ENCODE data around the gene SLC7A10. TPM values are rescaled to one million over a fixed set of nuclear protein-coding genes. Genes with fewer than 3 reads are reported as not detected.

The SLC7A10 gene
- total and polyA plus RNA-seq, 4 donors: 0.63 TPM; not detected in 3

DNA sequence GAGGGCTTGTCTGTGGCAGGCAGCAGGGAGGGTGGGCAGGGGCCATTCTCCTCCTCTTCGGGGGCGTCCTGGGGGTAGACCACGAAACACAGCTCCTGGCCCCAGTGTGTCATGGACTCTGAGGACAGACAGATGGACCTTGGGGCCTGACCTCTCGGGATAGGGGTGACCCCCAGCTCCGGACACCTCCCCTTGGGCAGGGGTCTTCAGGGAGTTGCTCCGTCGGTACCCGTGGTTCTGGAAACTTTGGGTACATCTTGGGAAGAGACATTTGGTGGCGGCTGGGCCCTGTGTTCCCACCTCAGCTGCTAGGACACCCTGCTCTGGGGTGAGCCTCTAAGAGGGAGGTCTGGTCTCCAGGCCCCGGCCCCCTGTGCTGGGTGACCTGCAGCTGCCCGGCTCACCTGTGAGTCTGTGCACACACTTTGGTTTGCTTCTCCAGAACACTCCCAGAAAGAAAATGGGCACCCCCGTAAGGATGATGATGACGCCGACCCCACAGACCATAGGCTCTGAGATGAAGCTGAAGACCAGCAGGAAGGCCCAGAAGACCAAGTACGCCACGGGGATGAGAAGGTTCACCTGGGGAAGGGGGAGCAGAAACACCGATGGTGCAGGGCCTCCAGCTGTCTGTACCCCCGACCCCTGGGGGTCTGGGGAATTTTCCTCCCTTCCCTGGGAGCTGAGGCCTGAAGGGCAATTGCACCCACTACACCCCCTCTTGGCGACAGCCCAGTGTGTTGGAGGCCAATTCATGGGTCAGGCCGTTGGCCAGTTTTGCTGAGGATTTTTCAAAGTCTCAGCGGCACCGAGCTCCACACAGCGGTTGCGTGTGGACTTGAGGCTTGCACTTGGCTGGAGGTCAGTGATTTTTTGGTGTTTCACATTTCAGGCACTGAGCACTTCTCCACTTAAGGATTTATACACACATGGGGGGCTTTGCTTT is 16.5 kb downstream of the SLC7A10 start:
- no peaks in the 10 kb centered on the region for H3K9me3 ChIP-seq (ENCODE audit: control insufficient read depth, low read length)
- DNase-seq (no peak), ATAC-seq (ENCODE audit: low FRiP score) (no peak)
- H3K4me1 ChIP-seq (ENCODE audit: control insufficient read depth in 1 of 2, insufficient read depth in 2 of 2, low read length in 2 of 2): no peaks in the 10 kb centered on the region
- H3K36me3 ChIP-seq (ENCODE audit: control insufficient read depth in 1 of 2, insufficient read depth in 2 of 2, low read length in 1 of 2): peaks cover 0 to 2% of the 10 kb centered on the region in 2 donors
- 77 to 80% methylated on average over 24 of the region's 24 CpGs for WGBS, 2 donors
- no peak overlapping the region for H3K4me3 ChIP-seq (ENCODE audit: low read length in 2 of 2)
- H3K27me3 ChIP-seq (ENCODE audit: control insufficient read depth in 1 of 2, insufficient read depth in 2 of 2, low read length in 1 of 2): no peaks in the 10 kb centered on the region
- intact Hi-C loops (cut with DNase I): no loop called here
- H3K27ac ChIP-seq (ENCODE audit: low read depth in 1 of 2, low read length in 2 of 2): no peak overlapping the region

DNA sequence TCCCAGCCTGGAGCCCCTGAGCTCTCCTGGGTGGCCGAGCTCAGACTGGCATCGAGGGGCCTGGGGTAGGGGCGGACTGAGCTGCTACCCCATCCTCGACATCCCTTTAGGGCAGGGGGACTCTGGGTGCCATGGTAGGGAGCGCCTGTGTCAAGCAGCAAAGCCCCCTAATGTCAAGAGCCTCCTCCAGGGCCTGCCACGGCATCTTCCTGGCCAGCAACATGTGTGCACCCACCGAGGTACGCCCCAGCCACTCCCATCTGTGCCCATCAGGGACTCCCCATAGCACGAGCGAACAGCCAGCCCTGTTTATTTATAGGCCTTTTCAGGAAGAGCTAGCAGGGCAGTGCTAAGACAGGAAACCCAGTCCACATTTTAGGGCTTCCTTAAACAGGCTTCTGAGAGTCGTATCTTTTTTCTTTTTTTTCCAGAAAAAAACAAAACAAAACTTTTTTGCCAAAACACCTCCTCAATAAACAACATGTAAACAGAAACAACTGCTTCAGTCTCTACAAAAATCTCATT is 17.2 kb downstream of the SLC7A10 start:
- Histone ChIP-seq H3K9me3 (ENCODE audit: control insufficient read depth, low read length) (no peaks in the 10 kb centered on the region), H3K27ac (ENCODE audit: low read depth in 1 of 2, low read length in 2 of 2) (no peak overlapping the region), H3K4me3 (ENCODE audit: low read length in 2 of 2) (no peak overlapping the region), H3K36me3 (ENCODE audit: control insufficient read depth in 1 of 2, insufficient read depth in 2 of 2, low read length in 1 of 2) (peaks cover 0 to 2% of the 10 kb centered on the region in 2 donors), H3K27me3 (ENCODE audit: control insufficient read depth in 1 of 2, insufficient read depth in 2 of 2, low read length in 1 of 2) (no peaks in the 10 kb centered on the region), H3K4me1 (ENCODE audit: control insufficient read depth in 1 of 2, insufficient read depth in 2 of 2, low read length in 2 of 2) (no peaks in the 10 kb centered on the region)
- DNase-seq: no peak
- intact Hi-C loops (cut with DNase I): no loop called here
- 78 to 79% methylated on average over 11 of the region's 11 CpGs for WGBS, 2 donors
- no peak for ATAC-seq (ENCODE audit: low FRiP score)

DNA sequence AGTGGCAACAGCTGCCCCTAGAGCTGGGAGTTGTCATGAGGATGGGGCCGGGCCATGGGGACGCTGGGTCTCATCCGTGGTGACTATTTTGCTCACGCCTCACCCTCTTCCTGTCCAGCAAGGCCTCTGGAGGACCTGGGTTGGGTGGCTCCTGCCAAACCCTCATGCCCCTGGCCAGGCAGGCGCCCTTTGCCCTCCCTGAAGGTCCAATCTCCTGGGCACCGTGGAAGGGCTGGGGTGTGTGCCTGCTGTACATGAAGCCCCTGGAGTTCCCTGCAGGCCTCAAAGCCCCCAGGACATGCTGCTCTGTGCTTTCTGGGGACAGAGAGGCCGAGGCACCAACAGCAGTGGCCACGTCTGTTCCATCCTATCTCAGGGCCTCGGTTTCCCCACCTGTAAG is 17.7 kb downstream of the SLC7A10 start:
- no peak overlapping the region for H3K4me3 ChIP-seq (ENCODE audit: low read length in 2 of 2)
- intact Hi-C loops (cut with DNase I): no loop called here
- DNase-seq (no peak), ATAC-seq (ENCODE audit: low FRiP score) (no peak)
- no peaks in the 10 kb centered on the region for H3K9me3 ChIP-seq (ENCODE audit: control insufficient read depth, low read length)
- no peak overlapping the region for H3K27ac ChIP-seq (ENCODE audit: low read depth in 1 of 2, low read length in 2 of 2)
- WGBS, 2 donors: 89% methylated on average over 9 of the region's 9 CpGs
- H3K27me3 ChIP-seq (ENCODE audit: control insufficient read depth in 1 of 2, insufficient read depth in 2 of 2, low read length in 1 of 2): no peaks in the 10 kb centered on the region
- no peaks in the 10 kb centered on the region for H3K4me1 ChIP-seq (ENCODE audit: control insufficient read depth in 1 of 2, insufficient read depth in 2 of 2, low read length in 2 of 2)
- H3K36me3 ChIP-seq (ENCODE audit: control insufficient read depth in 1 of 2, insufficient read depth in 2 of 2, low read length in 1 of 2): peaks cover 0 to 2% of the 10 kb centered on the region in 2 donors

DNA sequence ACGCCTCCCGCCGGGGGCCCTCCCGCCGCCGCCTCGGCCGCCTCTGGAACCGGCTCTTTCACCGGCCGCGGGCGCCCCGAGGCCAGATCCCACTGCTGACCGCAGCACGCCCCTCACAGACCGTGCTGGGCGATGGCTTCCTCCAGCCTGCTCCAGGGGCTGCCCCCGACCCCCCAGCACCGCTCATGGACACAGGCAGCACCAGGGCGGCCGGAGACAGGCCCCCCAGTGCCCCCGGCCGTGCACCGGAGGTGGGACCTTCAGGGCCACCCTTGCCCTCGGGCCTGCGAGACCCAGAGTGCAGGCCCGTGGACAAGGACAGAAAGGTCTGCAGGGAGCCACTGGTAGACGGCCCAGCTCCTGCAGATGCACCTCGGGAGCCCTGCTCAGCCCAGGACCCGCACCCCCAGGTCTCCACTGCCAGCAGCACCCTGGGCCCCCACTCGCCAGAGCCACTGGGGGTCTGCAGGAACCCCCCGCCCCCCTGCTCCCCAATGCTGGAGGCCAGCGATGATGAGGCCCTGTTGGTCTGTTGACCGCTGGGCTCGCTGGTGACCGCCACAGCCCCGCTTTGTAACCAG is 18.5 kb downstream of the SLC7A10 start:
- intact Hi-C loops (cut with DNase I): no loop called here
- Histone ChIP-seq H3K27me3 (ENCODE audit: control insufficient read depth in 1 of 2, insufficient read depth in 2 of 2, low read length in 1 of 2) (no peaks in the 10 kb centered on the region), H3K36me3 (ENCODE audit: control insufficient read depth in 1 of 2, insufficient read depth in 2 of 2, low read length in 1 of 2) (peaks cover 0 to 2% of the 10 kb centered on the region in 2 donors), H3K4me3 (ENCODE audit: low read length in 2 of 2) (no peak overlapping the region), H3K27ac (ENCODE audit: low read depth in 1 of 2, low read length in 2 of 2) (no peak overlapping the region), H3K9me3 (ENCODE audit: control insufficient read depth, low read length) (no peaks in the 10 kb centered on the region), H3K4me1 (ENCODE audit: control insufficient read depth in 1 of 2, insufficient read depth in 2 of 2, low read length in 2 of 2) (no peaks in the 10 kb centered on the region)
- 93% methylated on average over 38 of the region's 38 CpGs for WGBS, 2 donors
- ATAC-seq (ENCODE audit: low FRiP score) (no peak), DNase-seq (no peak)

DNA sequence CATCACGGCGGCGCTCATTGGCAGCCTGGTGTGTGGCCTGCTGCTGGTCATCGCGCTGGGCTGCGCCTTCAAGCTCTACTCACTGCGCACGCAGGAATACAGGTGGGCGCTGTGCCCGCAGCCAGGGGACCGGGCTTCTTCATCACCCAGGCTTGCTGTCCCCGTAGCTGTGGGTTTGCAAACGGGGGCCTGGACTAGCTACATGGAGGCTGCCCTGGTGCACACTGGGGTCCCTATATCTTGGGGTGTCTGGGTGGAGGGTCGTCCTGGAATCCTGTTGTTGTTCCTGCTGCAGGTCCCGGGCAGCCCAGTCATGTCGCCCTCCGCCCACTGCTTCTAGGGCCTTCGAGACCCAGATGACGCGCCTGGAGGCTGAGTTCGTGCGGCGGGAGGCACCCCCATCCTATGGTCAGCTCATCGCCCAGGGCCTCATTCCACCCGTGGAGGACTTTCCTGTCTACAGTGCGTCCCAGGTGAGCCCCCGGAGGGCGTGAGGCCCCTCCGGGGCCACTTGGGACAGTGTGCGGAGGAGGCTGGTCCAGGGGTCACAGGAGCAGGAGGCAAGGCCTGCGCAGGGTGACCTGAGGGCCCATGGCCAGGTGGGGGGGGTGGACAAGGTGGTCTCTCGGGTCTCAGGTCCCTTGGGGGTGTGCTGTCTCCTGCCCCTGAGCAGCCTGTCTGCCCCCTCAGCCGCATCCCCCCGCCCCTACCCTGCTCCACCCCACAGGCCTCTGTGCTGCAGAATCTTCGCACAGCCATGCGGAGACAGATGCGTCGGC is 19.2 kb downstream of the SLC7A10 start:
- ATAC-seq (ENCODE audit: low FRiP score): no peak
- intact Hi-C loops (cut with DNase I): no loop called here
- H3K36me3 ChIP-seq (ENCODE audit: control insufficient read depth in 1 of 2, insufficient read depth in 2 of 2, low read length in 1 of 2): peaks cover 0 to 2% of the 10 kb centered on the region in 2 donors

DNA sequence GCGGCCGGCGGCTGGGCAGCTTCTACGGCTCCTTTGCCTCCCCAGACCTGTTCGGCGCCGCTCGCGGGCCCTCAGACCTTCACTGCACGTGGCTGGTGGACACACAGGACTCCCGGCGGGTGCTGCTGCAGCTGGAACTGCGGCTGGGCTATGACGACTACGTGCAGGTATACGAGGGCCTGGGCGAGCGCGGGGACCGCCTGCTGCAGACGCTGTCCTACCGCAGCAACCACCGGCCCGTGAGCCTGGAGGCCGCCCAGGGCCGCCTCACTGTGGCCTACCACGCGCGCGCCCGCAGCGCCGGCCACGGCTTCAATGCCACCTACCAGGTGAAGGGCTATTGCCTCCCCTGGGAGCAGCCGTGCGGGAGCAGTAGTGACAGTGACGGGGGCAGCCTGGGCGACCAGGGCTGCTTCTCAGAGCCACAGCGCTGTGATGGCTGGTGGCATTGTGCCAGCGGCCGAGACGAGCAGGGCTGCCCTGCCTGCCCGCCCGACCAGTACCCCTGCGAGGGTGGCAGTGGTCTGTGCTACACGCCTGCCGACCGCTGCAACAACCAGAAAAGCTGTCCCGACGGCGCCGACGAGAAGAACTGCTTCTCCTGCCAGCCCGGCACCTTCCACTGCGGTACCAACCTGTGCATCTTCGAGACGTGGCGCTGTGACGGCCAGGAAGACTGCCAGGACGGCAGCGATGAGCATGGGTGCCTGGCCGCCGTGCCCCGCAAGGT is 20.0 kb downstream of the SLC7A10 start:
- Histone ChIP-seq H3K9me3 (ENCODE audit: control insufficient read depth, low read length) (no peaks in the 10 kb centered on the region), H3K27ac (ENCODE audit: low read depth in 1 of 2, low read length in 2 of 2) (no peak overlapping the region), H3K4me3 (ENCODE audit: low read length in 2 of 2) (no peak overlapping the region), H3K4me1 (ENCODE audit: control insufficient read depth in 1 of 2, insufficient read depth in 2 of 2, low read length in 2 of 2) (no peaks in the 10 kb centered on the region), H3K36me3 (ENCODE audit: control insufficient read depth in 1 of 2, insufficient read depth in 2 of 2, low read length in 1 of 2) (peaks cover 0 to 2% of the 10 kb centered on the region in 2 donors), H3K27me3 (ENCODE audit: control insufficient read depth in 1 of 2, insufficient read depth in 2 of 2, low read length in 1 of 2) (no peaks in the 10 kb centered on the region)
- intact Hi-C loops (cut with DNase I): no loop called here
- DNase-seq (no peak), ATAC-seq (ENCODE audit: low FRiP score) (no peak)
- 94 to 96% methylated on average over 62 to 64 of the region's 64 CpGs for WGBS, 2 donors

More for the DNA sequence above, 19.2 kb downstream of the SLC7A10 start:
- no peak overlapping the region for H3K4me3 ChIP-seq (ENCODE audit: low read length in 2 of 2)
- DNase-seq: no peak
- no peaks in the 10 kb centered on the region for H3K4me1 ChIP-seq (ENCODE audit: control insufficient read depth in 1 of 2, insufficient read depth in 2 of 2, low read length in 2 of 2)
- 95 to 97% methylated on average over 34 to 38 of the region's 38 CpGs for WGBS, 2 donors
- no peak overlapping the region for H3K27ac ChIP-seq (ENCODE audit: low read depth in 1 of 2, low read length in 2 of 2)
- H3K27me3 ChIP-seq (ENCODE audit: control insufficient read depth in 1 of 2, insufficient read depth in 2 of 2, low read length in 1 of 2): no peaks in the 10 kb centered on the region
- H3K9me3 ChIP-seq (ENCODE audit: control insufficient read depth, low read length): no peaks in the 10 kb centered on the region

DNA sequence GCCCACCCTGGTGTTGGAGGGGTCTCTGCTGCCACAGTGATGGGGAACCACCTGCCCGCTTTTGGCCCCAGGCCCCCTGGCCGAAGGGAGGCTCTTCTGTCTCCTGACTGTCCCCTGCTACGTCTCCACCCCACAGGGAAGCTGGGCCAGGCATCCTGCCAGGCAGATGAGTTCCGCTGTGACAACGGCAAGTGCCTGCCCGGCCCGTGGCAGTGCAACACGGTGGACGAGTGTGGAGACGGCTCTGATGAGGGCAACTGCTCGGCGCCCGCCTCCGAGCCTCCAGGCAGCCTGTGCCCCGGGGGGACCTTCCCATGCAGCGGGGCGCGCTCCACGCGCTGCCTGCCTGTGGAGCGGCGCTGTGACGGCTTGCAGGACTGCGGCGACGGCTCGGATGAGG is 20.5 kb downstream of the SLC7A10 start:
- H3K27me3 ChIP-seq (ENCODE audit: control insufficient read depth in 1 of 2, insufficient read depth in 2 of 2, low read length in 1 of 2): no peaks in the 10 kb centered on the region
- DNase-seq: peak in 1 of 2 donors; percentile 66
- peaks cover 0 to 2% of the 10 kb centered on the region in 2 donors for H3K36me3 ChIP-seq (ENCODE audit: control insufficient read depth in 1 of 2, insufficient read depth in 2 of 2, low read length in 1 of 2)
- no peak overlapping the region for H3K27ac ChIP-seq (ENCODE audit: low read depth in 1 of 2, low read length in 2 of 2)
- H3K4me3 ChIP-seq (ENCODE audit: low read length in 2 of 2): no peak overlapping the region
- H3K4me1 ChIP-seq (ENCODE audit: control insufficient read depth in 1 of 2, insufficient read depth in 2 of 2, low read length in 2 of 2): no peaks in the 10 kb centered on the region
- no peak for ATAC-seq (ENCODE audit: low FRiP score)
- intact Hi-C loops (cut with DNase I): no loop called here
- H3K9me3 ChIP-seq (ENCODE audit: control insufficient read depth, low read length): no peaks in the 10 kb centered on the region
- 95 to 97% methylated on average over 27 of the region's 27 CpGs for WGBS, 2 donors
